ENCODE data around the gene KPNA2.
"Not testable (repeated sequence)": the region's sequence is repeated elsewhere in the genome, so short reads cannot be mapped to it uniquely, and the experiment has no call there.

GRCh38 chr17:68068512-68068911, 33.0 kb downstream of the KPNA2 start:
- not testable (repeated sequence) for TF ChIP-seq SP1 (IDR thresholded peaks at IDR 0.05; ENCODE audit: low read depth, low read length); JUN (IDR thresholded peaks at IDR 0.05; ENCODE audit: low read depth, low read length); CTCF (IDR thresholded peaks at IDR 0.05; ENCODE audit: control extremely low read depth in 1 of 3, insufficient read depth in 1 of 3, low read depth in 1 of 3, low read length in 3 of 3)

Measured in H1 (cell line).